GM19025 (cell line): ENCODE data around the gene MMP1.

Source experiments
- ATAC-seq: cut with Tn5 transposase; IDR thresholded peaks from one replicate; pipeline ENCODE4 v1.9.1; 2021; ENCODE audit warnings: mild to moderate bottlenecking, low read depth, moderate library complexity; ENCODE audit not compliant: unreplicated experiment

Gene MMP1

DNA sequence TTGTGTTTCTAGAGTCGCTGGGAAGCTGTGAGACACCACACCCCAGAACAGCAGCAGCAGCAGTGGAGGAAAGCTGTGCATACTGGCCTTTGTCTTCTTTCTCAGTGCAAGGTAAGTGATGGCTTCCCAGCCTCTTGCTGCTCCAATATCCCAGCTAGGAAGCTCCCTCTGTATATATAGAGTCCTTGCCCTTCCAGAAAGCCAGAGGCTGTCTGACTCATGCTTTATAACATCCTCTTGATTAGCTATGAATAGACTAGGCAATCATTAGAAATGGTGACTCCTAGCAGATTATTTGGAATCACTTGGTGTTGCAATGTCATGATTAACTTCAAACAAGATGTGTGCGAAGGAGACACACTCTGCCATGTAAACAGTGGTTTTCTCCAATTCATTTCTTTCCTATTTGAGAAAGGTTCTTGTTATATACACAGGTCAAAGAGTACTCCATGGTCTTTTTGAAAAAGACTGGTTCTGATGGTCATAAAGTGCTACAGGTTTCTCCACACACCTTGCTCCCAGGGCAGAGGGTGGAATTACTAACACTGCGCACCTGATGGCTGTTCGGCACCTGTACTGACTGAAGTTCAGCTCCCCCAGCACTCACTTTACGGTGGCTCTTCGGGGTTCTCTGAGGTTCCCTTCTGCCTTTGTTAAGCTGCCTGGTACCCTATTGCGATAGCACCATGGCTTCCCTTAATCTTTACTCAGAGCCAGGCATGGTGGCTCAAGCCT is at the start of gene MMP1:
Gene MMP1 (minus strand): TSS at position 149 of the 735 bp plus-strand sequence. CDS start 68 bp downstream, at position 81.
- no peak for ATAC-seq

DNA sequence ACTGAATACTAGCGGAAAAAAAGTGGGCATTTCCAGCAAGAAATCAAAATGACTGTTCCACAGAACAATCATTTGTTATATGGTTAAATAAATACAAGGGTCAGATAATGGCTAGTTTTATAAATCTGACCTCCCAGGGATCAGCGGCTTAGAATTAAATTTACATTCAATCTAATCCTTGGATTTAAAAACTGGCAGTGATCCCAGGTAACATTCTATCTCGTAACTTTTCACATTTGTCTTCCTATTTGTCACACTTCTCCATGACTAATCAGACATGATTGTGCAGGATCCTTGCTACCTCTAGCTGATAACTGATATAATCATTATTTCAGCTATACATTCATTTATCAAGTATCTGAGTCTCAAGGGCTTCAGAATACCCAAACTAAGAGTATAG is 48.3 kb upstream of the MMP1 start:
- ATAC-seq, result no peak

- ATAC-seq, result no peak
Observed at GRCh38 chr11:102843489-102843888, 45.5 kb upstream of the MMP1 start, which contains the start of gene MMP3. MMP3 (minus strand) TSS chr11:102843609; CDS start chr11:102843546, 63 bp downstream.

GRCh38 chr11:102842930-102843329 is 45.0 kb upstream of the MMP1 start:
- no peak for ATAC-seq

GRCh38 chr11:102840018-102840417 is 42.1 kb upstream of the MMP1 start:
- ATAC-seq, result no peak

GRCh38 chr11:102837646-102838045 is 39.7 kb upstream of the MMP1 start:
- no peak for ATAC-seq

DNA sequence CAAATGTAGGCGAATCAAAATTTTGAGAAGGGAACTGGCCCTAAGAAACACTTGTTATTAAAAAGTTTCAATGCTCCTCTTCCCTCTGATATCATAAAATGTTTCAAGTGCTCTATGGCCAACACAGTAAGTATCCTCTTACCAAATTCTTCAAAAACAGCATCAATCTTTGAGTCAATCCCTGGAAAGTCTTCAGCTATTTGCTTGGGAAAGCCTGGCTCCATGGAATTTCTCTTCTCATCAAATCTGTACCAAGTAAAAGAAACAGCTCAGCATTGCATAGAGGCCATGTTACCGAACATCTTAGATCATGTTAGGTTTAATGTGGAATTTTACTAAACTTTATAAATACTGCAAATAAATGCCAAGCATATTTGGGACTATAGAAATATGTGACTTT is 39.2 kb upstream of the MMP1 start:
- no peak for ATAC-seq

- ATAC-seq, result no peak
Observed at GRCh38 chr11:102836290-102836875, 38.4 kb upstream of the MMP1 start.

DNA sequence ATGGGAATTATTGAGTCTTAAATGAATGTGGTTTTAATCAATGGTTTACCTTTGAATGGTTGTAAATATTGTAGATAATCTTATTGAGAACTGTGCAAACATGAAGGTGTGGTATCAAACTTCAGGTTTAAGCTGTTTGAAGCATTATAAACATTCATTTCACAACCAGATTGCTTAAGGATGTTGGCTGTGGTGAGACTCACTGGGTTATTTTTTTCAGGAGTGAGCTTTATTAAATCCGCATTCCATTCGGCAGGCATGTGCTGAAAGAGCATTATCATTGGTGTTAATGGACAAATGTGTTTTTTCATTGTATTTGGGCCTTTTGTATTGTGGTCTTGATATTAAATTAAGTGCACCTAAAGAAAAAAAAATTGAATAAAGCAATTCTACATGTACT is 35.8 kb upstream of the MMP1 start:
- ATAC-seq, result no peak

GRCh38 chr11:102832612-102833011 is 34.7 kb upstream of the MMP1 start:
- no peak for ATAC-seq

- ATAC-seq, result no peak
Observed at GRCh38 chr11:102831489-102832440, 33.8 kb upstream of the MMP1 start.

GRCh38 chr11:102831128-102831488 is 33.1 kb upstream of the MMP1 start:
- ATAC-seq, result no peak

DNA sequence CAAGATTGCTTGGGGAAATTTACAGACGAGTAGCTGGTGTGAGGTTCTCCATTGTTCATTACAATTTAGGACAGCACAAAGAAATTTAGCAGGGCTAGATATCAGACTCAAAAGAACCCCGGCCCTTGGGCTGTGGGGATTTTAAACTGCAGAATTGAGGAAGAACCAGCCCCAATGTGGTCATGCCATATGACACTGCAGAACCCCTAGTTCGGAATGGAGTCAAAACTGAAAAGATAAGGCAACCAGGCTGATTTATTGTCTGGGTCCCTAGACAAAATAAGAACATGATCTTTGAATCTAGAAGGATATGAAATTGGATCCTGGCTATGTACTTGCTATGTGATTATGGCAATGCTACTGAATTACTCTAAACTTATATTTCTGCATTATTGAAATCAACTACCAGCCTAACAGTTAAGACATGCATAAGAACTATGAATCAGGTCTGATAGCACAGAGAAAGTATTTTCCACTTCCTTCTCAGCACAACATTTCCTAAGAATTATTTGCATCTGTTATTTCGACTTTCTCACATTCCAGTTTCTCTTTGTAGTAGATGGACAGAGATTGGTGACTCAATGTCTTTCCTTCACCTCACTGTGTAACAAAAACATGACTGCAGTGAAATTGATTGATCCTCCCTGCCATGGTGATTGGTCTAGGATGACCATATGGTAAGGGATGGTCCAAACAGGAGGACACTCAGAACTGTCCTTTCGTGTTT is 32.2 kb upstream of the MMP1 start:
- no peak for ATAC-seq

- ATAC-seq, result no peak
Observed at GRCh38 chr11:102829316-102830000, 31.5 kb upstream of the MMP1 start.

DNA sequence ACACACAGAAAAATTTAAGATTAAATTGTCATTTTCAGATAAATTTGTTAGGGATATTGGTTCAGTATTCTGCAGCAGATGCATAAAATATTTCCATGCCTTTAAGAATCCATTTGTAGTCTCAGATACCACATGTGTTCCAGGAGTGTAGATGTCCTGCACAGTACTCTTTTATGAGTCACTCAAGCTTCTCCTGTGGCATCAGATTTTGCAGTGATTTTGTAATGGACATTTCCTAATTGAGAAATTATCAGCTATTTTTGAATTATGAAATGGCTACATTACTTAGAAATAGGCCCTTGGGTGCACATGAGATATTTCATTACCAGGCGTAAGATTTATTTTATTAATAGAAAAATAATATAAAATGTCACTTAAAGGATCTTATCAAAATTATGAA is 26.6 kb upstream of the MMP1 start:
- no peak for ATAC-seq

- no peak for ATAC-seq
Observed at GRCh38 chr11:102819491-102819890, 21.5 kb upstream of the MMP1 start.

DNA sequence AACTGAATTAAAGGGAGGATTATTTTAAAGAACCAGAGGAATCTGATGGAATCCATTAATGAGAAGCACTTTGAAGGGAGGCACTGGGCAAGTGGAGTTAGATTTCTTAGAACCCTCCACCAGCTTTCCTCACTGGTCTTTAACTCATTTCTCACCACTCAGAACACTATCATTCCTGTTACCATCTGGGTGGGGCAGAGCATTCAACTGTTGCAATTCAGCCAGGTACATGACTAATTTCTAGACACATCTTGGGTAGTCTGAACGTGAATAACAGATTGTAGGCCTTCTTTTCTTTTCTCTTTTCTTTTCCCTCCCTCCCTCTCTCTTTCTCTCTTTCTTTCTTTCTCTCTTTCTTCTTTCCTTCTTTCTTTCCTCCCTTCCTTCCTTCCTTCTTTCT is 15.5 kb upstream of the MMP1 start:
- no peak for ATAC-seq

DNA sequence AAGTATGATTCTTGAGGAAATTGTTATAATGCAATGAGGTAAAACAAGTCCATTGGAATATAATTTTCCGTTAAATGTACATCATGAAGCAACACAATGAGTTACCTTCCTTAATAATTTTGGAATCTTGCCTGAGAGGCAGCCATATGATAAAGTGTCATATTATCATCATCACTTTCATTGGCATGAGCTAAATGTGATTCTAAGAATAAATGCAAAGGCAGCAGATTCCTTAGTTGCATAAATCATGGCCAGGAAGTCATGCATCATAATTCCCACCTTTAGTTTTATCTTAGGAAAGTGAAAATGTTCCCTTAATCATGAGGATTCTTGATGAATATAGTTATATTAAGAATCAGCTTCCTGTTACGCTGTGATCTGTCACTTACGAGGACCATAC is 14.2 kb upstream of the MMP1 start:
- no peak for ATAC-seq

GRCh38 chr11:102810950-102811660 is 13.1 kb upstream of the MMP1 start:
- ATAC-seq, result no peak
